ENCODE measurements around the gene MYO15A.

DNA sequence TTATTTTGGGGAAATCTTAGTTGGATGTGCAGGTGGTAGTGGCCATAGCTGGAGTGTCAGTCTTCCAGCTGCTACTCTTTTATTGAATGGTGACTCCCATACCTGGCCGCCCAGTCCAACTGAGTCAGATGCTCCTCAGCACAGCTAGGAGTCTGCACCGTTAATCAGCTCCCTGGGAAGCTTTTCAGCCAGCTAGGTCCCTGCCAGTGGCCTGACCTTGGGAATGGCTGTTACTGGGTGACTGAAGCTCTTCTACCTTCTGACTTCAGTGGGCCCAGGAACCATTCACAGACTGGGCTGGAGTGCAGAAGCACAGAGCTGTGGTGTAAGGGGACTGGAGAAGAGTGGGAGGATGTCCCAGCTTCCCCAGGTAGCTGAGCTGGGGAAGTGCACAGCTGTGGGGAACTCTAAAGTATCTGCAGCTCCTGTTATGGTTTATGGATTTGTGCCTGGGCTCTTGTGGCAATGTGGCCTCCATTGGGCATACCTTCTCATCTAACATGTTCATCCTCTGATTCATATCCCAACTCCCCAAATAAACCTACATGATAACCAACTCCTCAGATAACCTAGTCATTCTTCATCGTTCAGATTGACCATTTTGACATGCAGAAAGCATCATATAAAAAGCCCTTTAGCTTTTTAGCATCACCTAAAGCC, 89.1 kb downstream of the MYO15A start:
- TF ChIP-seq, protein P1, sequence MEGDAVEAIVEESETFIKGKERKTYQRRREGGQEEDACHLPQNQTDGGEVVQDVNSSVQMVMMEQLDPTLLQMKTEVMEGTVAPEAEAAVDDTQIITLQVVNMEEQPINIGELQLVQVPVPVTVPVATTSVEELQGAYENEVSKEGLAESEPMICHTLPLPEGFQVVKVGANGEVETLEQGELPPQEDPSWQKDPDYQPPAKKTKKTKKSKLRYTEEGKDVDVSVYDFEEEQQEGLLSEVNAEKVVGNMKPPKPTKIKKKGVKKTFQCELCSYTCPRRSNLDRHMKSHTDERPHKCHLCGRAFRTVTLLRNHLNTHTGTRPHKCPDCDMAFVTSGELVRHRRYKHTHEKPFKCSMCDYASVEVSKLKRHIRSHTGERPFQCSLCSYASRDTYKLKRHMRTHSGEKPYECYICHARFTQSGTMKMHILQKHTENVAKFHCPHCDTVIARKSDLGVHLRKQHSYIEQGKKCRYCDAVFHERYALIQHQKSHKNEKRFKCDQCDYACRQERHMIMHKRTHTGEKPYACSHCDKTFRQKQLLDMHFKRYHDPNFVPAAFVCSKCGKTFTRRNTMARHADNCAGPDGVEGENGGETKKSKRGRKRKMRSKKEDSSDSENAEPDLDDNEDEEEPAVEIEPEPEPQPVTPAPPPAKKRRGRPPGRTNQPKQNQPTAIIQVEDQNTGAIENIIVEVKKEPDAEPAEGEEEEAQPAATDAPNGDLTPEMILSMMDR (optimal IDR thresholded peaks at IDR 0.05 in 1 of 3, IDR thresholded peaks at IDR 0.05 in 1 of 3, conservative IDR thresholded peaks at IDR 0.05 in 1 of 3; ENCODE audit: extremely low read depth in 1 of 3, insufficient read depth in 2 of 3, low read length in 3 of 3) = no peak
- TF ChIP-seq EZH2 (IDR thresholded peaks at IDR 0.05; ENCODE audit: low read length) = no peak

All from keratinocyte (primary cell).